ENCODE results near the gene TUBGCP6. TPM values are rescaled to one million over a fixed set of nuclear protein-coding genes. Genes with fewer than 3 reads are reported as not detected.

The TUBGCP6 gene
- total RNA-seq, 1 donor from 2014 or later, result 27.2 TPM

GRCh38 chr22:50197856-50198623 lies 46.8 kb downstream of the TUBGCP6 start:
- no peak for TF ChIP-seq CTCF (IDR thresholded peaks at IDR 0.05; ENCODE audit: insufficient read depth, low read length, poor library complexity, severe bottlenecking)

GRCh38 chr22:50197000-50197800 lies 47.6 kb downstream of the TUBGCP6 start:
- no peaks in the 10 kb centered on the region for H3K27me3 ChIP-seq (ENCODE audit: control insufficient read depth, insufficient read depth, low read length)
- H3K4me3 ChIP-seq (ENCODE audit: low read depth, low read length), result no peak overlapping the region
- H3K36me3 ChIP-seq (ENCODE audit: control insufficient read depth, insufficient read depth, low read length), result no peaks in the 10 kb centered on the region
- TF ChIP-seq CTCF (IDR thresholded peaks at IDR 0.05; ENCODE audit: insufficient read depth, low read length, poor library complexity, severe bottlenecking), result no peak
- no peak for DNase-seq (ENCODE audit: low read depth)

More at GRCh38 chr22:50197856-50198623, 46.8 kb downstream of the TUBGCP6 start:
- no peaks in the 10 kb centered on the region for H3K27me3 ChIP-seq (ENCODE audit: control insufficient read depth, insufficient read depth, low read length)
- H3K4me3 ChIP-seq (ENCODE audit: low read depth, low read length), result no peak overlapping the region
- H3K36me3 ChIP-seq (ENCODE audit: control insufficient read depth, insufficient read depth, low read length), result no peaks in the 10 kb centered on the region
- DNase-seq (ENCODE audit: low read depth), result no peak

- H3K4me3 ChIP-seq (ENCODE audit: low read depth, low read length), result no peak overlapping the region
- no peak for DNase-seq (ENCODE audit: low read depth)
- H3K27me3 ChIP-seq (ENCODE audit: control insufficient read depth, insufficient read depth, low read length), result no peaks in the 10 kb centered on the region
- TF ChIP-seq CTCF (IDR thresholded peaks at IDR 0.05; ENCODE audit: insufficient read depth, low read length, poor library complexity, severe bottlenecking), result no peak
- H3K36me3 ChIP-seq (ENCODE audit: control insufficient read depth, insufficient read depth, low read length), result no peaks in the 10 kb centered on the region
Observed at GRCh38 chr22:50196256-50196655, 48.6 kb downstream of the TUBGCP6 start.

GRCh38 chr22:50194037-50194805 lies 50.6 kb downstream of the TUBGCP6 start:
- no peak for DNase-seq (ENCODE audit: low read depth)
- H3K4me3 ChIP-seq (ENCODE audit: low read depth, low read length), result no peak overlapping the region
- H3K27me3 ChIP-seq (ENCODE audit: control insufficient read depth, insufficient read depth, low read length), result no peaks in the 10 kb centered on the region
- H3K36me3 ChIP-seq (ENCODE audit: control insufficient read depth, insufficient read depth, low read length), result no peaks in the 10 kb centered on the region
- TF ChIP-seq CTCF (IDR thresholded peaks at IDR 0.05; ENCODE audit: insufficient read depth, low read length, poor library complexity, severe bottlenecking), result no peak

- no peak for DNase-seq (ENCODE audit: low read depth)
- no peak overlapping the region for H3K4me3 ChIP-seq (ENCODE audit: low read depth, low read length)
- TF ChIP-seq CTCF (IDR thresholded peaks at IDR 0.05; ENCODE audit: insufficient read depth, low read length, poor library complexity, severe bottlenecking), result no peak
- no peaks in the 10 kb centered on the region for H3K27me3 ChIP-seq (ENCODE audit: control insufficient read depth, insufficient read depth, low read length)
- no peaks in the 10 kb centered on the region for H3K36me3 ChIP-seq (ENCODE audit: control insufficient read depth, insufficient read depth, low read length)
Observed at GRCh38 chr22:50193621-50194020, 51.2 kb downstream of the TUBGCP6 start.
